HG03039 (cell line): Measurements from ENCODE around the gene NOTCH4.

ENCODE experiments used
- ATAC-seq: cut with Tn5 transposase; IDR thresholded peaks from one replicate; pipeline ENCODE4 v1.9.1; 2021; ENCODE audit warnings: mild to moderate bottlenecking, moderate library complexity; ENCODE audit not compliant: unreplicated experiment

NOTCH4 gene

GRCh38 chr6:32167761-32168262 lies 56.1 kb downstream of the NOTCH4 start:
- no peak for ATAC-seq

- no peak for ATAC-seq
These were observed 56.6 kb downstream of the NOTCH4 start for GRCh38 chr6:32167154-32167760.

GRCh38 chr6:32166411-32167061 lies 57.3 kb downstream of the NOTCH4 start:
- no peak for ATAC-seq

- no peak for ATAC-seq
These were observed 59.6 kb downstream of the NOTCH4 start, which contains the start of gene EGFL8 for GRCh38 chr6:32164295-32164694. EGFL8 (plus strand) TSS chr6:32164595; CDS start chr6:32166166, 1,571 bp downstream.

- no peak for ATAC-seq
These were observed 60.2 kb downstream of the NOTCH4 start for GRCh38 chr6:32163559-32164258.

GRCh38 chr6:32158052-32158451 lies 65.8 kb downstream of the NOTCH4 start:
- no peak for ATAC-seq

GRCh38 chr6:32156891-32157290 lies 67.0 kb downstream of the NOTCH4 start:
- ATAC-seq, result no peak

- ATAC-seq, result no peak
These were observed 69.2 kb downstream of the NOTCH4 start for GRCh38 chr6:32154514-32155161.

- ATAC-seq, result no peak
These were observed 70.0 kb downstream of the NOTCH4 start, which contains the start of gene PPT2 for GRCh38 chr6:32153564-32154513. PPT2 (plus strand) TSS chr6:32154141; CDS start chr6:32154595, 454 bp downstream.

GRCh38 chr6:32152769-32153563 lies 70.9 kb downstream of the NOTCH4 start:
- no peak for ATAC-seq

GRCh38 chr6:32151863-32152768 lies 71.8 kb downstream of the NOTCH4 start, which contains the start of gene PRRT1:
PRRT1 (minus strand) TSS chr6:32151939; CDS start chr6:32151827, 112 bp downstream.
- ATAC-seq, result no peak

- ATAC-seq, result no peak
These were observed 72.5 kb downstream of the NOTCH4 start for GRCh38 chr6:32151181-32151862.

- no peak for ATAC-seq
These were observed 73.7 kb downstream of the NOTCH4 start for GRCh38 chr6:32149932-32150870.

- no peak for ATAC-seq
These were observed 74.6 kb downstream of the NOTCH4 start for GRCh38 chr6:32149092-32149755.

GRCh38 chr6:32148289-32149091 lies 75.4 kb downstream of the NOTCH4 start:
- ATAC-seq, result no peak
